ENCODE data around the gene YTHDF2.

DNA sequence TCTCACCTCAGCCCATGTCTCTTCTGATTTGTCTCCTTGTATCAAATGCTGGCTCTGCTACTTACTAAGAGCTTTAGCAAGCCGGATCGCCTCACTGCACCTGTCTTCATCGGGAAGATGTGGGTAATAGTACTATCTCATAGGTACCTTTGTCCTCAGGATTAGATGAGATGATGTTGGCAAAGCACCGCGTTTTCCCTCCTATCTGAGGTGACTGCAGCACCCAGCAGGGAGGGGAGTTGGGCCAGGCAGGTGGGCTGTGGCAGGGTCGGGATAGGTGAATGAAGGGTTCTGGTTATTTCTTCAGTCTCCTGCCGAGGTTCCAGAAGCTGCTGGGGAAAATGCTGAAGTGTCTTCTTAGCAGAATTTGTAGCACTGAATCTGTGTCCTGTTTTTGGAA, 80.4 kb downstream of the YTHDF2 start:
- TF ChIP-seq, protein P1, sequence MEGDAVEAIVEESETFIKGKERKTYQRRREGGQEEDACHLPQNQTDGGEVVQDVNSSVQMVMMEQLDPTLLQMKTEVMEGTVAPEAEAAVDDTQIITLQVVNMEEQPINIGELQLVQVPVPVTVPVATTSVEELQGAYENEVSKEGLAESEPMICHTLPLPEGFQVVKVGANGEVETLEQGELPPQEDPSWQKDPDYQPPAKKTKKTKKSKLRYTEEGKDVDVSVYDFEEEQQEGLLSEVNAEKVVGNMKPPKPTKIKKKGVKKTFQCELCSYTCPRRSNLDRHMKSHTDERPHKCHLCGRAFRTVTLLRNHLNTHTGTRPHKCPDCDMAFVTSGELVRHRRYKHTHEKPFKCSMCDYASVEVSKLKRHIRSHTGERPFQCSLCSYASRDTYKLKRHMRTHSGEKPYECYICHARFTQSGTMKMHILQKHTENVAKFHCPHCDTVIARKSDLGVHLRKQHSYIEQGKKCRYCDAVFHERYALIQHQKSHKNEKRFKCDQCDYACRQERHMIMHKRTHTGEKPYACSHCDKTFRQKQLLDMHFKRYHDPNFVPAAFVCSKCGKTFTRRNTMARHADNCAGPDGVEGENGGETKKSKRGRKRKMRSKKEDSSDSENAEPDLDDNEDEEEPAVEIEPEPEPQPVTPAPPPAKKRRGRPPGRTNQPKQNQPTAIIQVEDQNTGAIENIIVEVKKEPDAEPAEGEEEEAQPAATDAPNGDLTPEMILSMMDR (IDR thresholded peaks at IDR 0.05) = no peak
- TF ChIP-seq MAX (IDR thresholded peaks at IDR 0.05; ENCODE audit: low read depth) = no peak
- no peak for TF ChIP-seq EP300 (IDR thresholded peaks at IDR 0.05; ENCODE audit: borderline replicate concordance in 1 of 2, low read depth in 1 of 2, low read length in 1 of 2)
- TF ChIP-seq FOXM1 (IDR thresholded peaks at IDR 0.05; ENCODE audit: low read depth) = no peak
- no peak for TF ChIP-seq POLR2AphosphoS5 (IDR thresholded peaks at IDR 0.05; ENCODE audit: low read depth, low read length)
- no peak for TF ChIP-seq EZH2phosphoT487 (IDR thresholded peaks at IDR 0.05; ENCODE audit: borderline replicate concordance, low read depth)
- no peak for TF ChIP-seq RAD21 (IDR thresholded peaks at IDR 0.05; ENCODE audit: low read length)
- no peak for TF ChIP-seq MXI1 (IDR thresholded peaks at IDR 0.05; ENCODE audit: low read depth, low read length)

Data from SK-N-SH (cell line).